SHP77 treated with DMSO at 0.1 percent for 48 hours (cell line): ENCODE data around the gene PCBP3.
"Not testable (repeated sequence)": the region's sequence is repeated elsewhere in the genome, so short reads cannot be mapped to it uniquely, and the experiment has no call there.

ENCODE experiments used
- DNase-seq: peaks from one replicate; lab custom pipeline; 2025; lab: John Stamatoyannopoulos, UW

Gene PCBP3

DNA sequence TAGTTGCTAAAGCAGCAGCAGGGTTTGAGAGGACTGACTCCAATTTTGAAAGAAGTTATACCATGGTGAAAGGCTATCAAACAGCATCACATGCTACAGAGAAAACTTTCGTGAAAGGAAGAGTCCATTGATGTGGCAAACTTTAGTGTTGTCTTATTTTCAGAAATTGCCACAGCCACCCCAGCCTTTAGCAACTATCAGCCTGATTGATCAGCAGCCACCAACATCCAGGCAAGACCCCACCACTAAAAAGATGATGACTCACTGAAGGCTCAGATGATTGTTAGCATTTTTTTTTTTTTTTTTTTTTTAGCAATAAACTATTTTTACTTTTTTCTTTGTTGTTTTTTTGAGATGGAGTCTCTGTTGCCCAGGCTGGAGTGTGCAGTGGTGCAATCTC lies 35.3 kb downstream of the PCBP3 start:
- not testable (repeated sequence) for DNase-seq

DNA sequence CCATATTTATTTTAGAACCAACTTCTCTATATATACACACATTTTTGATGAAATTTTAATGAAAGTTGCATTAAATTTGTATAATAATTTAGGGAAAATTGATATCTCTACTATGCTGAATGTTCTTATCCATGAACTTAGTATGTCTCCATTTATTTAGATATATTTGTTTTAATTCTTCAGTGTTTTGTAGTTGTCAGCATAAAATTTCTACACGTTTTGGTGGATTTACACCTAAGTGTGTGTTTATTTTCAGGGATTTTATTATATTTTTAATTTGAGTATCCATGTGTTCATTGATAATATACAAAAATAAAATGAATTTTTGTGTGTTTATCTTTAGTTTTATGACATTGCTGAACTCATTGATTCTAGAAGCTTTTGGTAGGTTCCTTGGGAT lies 36.7 kb downstream of the PCBP3 start:
- DNase-seq: no peak

- DNase-seq: no peak
These were observed 51.6 kb downstream of the PCBP3 start for GRCh38 chr21:45695086-45695485.

DNA sequence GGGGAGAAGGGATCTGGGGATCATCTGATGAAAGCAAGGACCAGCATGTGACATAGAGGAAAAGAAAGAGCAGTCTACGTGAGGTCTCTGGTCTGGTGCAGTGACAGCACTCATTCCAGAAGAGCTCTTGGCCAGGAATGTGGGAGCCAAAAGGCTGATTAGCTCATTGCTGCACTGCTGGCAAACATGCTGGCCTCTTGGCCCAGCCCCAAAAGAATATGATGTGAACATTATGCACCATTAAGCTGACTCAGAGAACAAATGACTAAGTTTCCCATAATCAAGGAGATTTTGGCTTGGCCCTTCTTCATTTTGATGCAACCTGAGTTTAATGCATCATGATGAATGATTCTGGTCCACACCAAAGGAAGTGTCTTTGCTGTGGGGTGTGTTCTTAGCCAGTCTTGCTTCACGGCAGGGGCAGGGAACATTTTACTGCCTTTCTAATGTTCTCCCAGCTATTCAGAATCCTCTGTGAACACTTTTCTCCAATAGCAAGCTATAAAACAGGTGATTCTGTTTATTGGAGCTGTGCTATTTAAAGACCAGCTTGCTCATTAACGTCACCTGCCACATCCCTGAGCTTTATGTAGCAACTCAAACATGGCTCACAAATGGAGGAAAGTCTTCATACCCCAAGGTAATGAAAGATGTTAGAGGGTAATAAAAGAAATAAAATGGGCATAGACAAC lies 55.1 kb downstream of the PCBP3 start:
- DNase-seq: peak; percentile 11

- no peak for DNase-seq
These were observed 55.9 kb downstream of the PCBP3 start for GRCh38 chr21:45699251-45699942.

DNA sequence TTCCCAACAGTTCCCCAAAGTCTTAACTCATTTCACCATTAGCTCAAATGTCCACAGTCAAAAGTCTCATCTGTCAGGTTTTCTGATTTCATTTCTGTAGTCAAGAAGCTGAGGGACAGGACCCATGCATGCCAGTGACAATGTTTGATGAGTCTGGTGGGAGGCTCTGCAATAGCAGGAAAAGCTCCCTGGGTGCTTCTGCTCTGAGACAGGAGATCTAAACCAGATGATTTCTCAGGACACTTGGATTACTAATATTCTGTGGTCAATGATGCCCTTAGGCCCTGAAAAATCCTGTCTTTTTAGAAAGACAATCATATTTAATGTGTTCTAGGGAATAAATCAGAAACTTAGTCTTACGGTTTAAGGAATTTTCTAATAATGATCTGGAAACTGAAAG lies 56.4 kb downstream of the PCBP3 start:
- no peak for DNase-seq

DNA sequence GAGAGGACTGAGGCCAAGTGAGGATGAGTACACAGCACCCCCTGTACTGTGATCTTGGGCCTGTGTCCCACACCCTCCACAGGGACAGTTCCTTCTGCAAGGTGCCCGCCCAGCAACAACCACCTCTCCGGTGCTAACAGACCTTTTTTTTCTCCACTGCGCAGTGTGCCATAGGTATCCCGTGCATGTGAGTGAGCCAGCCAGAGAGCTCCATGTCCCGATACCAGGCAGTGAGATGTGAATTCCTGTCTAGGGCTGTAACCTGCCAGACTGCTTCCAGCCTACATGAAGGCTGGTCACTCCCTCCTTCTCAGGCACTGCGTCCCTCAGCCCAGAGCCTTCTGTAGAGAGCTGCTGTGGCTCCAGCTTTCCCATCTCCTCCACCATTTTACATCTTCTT lies 56.9 kb downstream of the PCBP3 start:
- no peak for DNase-seq

GRCh38 chr21:45704311-45705108 lies 61.0 kb downstream of the PCBP3 start:
- no peak for DNase-seq

GRCh38 chr21:45706299-45706698 lies 62.8 kb downstream of the PCBP3 start:
- no peak for DNase-seq

GRCh38 chr21:45709173-45709572 lies 65.6 kb downstream of the PCBP3 start:
- DNase-seq: no peak

DNA sequence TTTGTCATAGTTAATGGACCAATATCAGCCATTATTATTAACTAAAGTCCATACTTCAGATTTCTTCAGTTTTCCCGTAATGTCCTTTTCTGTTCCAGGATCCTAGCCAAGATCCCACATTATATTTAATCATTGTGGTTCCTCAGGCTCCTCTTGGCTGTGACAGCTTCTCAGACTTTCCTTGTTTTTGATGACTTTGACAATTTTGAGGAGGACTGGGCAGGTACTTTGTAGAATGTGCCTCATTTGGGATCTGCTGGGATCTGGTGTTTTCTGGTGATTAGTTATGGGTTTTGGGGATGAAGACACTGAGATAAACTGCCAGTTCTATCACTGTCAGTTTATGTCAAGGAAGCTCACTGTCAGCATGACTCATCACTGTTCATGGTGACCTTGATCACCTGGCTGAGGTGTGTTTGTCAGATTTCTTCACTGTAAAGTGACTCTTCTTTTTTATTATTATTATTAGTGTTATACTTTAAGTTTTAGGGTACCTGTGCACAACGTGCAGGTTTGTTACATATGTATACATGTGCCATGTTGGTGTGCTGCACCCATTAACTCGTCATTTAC lies 66.3 kb downstream of the PCBP3 start:
- DNase-seq: no peak

- DNase-seq: not testable (repeated sequence)
These were observed 66.8 kb downstream of the PCBP3 start for GRCh38 chr21:45710306-45710705.

GRCh38 chr21:45713613-45714012 lies 70.1 kb downstream of the PCBP3 start:
- DNase-seq: no peak

DNA sequence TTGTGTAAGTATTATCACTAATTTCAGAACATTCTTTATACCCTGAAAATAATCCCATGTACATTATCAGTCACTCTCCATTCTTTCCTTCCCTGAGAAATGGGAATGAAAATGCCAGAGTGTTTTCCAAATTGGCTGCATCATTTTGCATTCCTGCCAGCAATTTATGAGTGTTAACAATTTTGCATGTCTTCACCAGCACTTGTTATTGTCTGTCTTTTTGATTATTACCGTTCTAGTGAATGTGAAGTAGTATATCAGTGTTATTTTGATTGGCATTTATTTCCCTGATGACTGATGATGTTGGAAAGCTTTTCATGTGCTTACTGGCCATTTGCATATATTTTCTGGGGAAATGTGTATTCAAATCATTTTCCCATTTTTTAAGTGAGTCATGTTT lies 71.9 kb downstream of the PCBP3 start:
- DNase-seq: no peak

DNA sequence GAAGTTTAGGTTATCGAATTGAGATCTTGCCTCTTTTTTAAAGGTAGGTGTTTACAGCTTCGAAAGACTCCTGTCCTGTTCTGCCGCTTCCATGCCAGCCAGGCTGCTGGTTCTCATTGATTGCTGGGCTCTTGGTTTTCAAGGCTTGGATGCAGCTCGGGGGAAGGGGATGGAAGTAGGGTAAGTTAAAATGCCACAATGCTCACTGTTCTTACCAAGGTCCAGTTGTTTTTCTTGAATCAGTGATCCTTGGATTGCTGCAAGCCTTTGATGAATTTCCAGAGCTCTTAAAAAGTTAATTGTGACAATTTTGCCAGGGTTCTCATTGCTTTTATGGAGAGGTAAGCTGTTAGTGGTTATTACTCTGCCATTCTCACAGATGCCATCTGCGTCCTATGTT lies 74.9 kb downstream of the PCBP3 start:
- no peak for DNase-seq

- DNase-seq: no peak
These were observed 75.8 kb downstream of the PCBP3 start for GRCh38 chr21:45719177-45719802.

- not testable (repeated sequence) for DNase-seq
These were observed 76.7 kb downstream of the PCBP3 start for GRCh38 chr21:45720204-45720603.

DNA sequence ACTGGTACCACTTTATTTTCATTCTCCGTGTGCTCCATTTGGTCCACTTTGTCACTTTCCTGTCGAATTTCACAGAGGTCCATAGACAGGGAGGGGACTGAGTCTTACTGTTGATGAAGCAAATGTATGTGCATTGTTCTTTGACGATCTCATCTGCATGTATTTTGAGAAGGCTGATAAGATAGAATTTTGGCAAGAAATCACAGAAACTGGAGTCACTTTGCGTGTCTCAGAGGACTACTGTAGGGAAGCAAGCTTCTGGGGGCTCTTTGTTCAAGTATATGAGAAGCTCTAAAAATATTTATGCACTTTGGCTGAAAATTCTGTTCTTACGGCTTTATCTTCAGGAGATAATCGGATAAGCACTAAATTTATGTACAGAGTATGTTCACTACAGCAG lies 78.1 kb downstream of the PCBP3 start:
- no peak for DNase-seq

- DNase-seq: no peak
These were observed 79.8 kb downstream of the PCBP3 start for GRCh38 chr21:45723049-45723958.

DNA sequence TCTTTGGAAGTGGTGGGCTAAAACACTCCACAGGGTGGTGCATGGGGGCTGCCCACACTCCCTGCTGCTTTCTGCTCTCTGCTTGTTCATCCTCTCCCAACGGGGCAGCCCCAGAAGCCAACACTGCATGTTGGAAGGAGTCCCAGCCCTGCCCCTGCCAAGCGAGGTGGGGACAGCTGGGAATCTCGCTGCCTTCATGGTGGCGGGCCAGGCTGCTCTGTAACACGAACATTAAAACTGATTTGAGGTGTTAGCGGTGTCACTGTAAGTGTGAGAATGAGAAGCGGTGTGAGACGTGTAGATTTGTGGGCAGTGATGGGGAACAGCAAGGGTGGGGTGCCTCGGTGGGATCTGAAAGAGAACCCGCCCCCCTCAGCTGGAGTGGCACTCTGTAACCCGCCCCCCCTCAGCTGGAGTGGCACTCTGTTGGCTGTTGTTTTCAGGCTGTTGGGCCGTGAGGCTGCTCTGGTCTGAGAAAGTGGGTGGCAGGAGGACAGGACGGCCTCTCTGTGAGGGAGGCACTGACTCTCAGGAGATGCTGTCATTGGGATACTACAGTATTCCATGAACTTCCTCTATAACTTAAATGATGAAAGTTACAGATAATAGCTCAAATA lies 80.9 kb downstream of the PCBP3 start:
- DNase-seq: no peak
